Activated CD4-positive, alpha-beta T cell treated with anti-CD3 and anti-CD28 coated beads, Interleukin-2, amount 10 ng/mL, durations not matched to agents 24 days and 14 days (primary cell): Measurements from ENCODE around the gene C18orf63. TPM values are rescaled to one million over a fixed set of nuclear protein-coding genes. Genes with fewer than 3 reads are reported as not detected.

Experiments used
- DNase-seq: peaks from one replicate; pipeline ENCODE4 v3.0.0; 2022
- H3K27ac Mint-ChIP-seq: one replicate; pipeline ENCODE4 v1.8.0; 2022; ENCODE audit warnings: mild to moderate bottlenecking, mixed read lengths
- H3K27me3 Mint-ChIP-seq: one replicate; pipeline ENCODE4 v1.8.0; 2022; ENCODE audit warnings: mixed read lengths
- H3K36me3 Mint-ChIP-seq: one replicate; pipeline ENCODE4 v1.8.0; 2022; ENCODE audit warnings: low read depth, mild to moderate bottlenecking, mixed read lengths
- H3K4me1 Mint-ChIP-seq: one replicate; pipeline ENCODE4 v1.8.0; 2021; ENCODE audit warnings: mixed read lengths
- H3K4me3 Mint-ChIP-seq: one replicate; pipeline ENCODE4 v1.8.0; 2022; ENCODE audit warnings: mild to moderate bottlenecking, moderate library complexity, mixed read lengths
- H3K9me3 Mint-ChIP-seq: one replicate; pipeline ENCODE4 v1.8.0; 2021; ENCODE audit warnings: mixed read lengths
- intact Hi-C: fragments of 100-400 bp; cut with micrococcal nuclease; formaldehyde crosslinking; loops from one replicate; pipeline ENCODE4 v1.15.1; 2023
- total RNA-seq: library from RNA; stranded (reverse); gene quantifications from 2 replicates; pipeline ENCODE4 v1.2.3, GENCODE V29; 2022

The C18orf63 gene
- total RNA-seq, 1 donor from 2014 or later = not detected

DNA sequence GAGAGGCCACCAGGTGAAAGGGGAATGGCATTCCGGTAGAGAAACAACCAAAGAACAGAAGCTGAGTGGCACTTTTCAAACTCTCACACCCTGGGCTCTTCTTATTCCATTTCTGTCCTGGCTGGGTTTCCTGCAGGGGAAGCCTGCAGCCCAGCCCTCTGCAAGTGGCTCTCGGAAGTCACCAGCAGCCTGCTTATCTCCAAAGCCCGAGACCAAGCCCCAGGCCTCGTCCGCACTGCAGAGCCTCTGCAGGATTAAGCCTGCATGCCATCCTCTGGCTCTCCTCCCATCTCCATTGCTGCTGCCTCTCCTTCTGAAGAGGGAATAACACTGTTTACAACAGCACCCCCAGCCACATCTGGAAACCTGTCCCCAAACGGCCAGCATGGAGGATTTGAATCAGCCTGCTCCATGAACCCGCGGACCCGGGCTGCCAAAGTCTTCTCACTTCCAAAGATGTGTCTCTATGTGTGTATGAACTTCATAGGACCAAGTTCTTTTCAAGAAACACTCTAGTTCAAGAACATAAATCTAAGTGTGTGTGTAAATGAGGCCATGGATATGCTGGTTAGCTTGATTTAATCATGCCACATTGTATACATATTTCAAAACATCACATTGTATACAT, 87.3 kb downstream of the C18orf63 start:
- H3K4me3 Mint-ChIP-seq = no peak overlapping the region
- no peaks in the 10 kb centered on the region for H3K36me3 Mint-ChIP-seq
- no peak for DNase-seq
- peaks cover 12% of the 10 kb centered on the region for H3K4me1 Mint-ChIP-seq
- intact Hi-C loops = no loop called here
- peaks cover 7% of the 10 kb centered on the region for H3K27me3 Mint-ChIP-seq
- peaks cover 4% of the 10 kb centered on the region for H3K9me3 Mint-ChIP-seq
- no peak overlapping the region for H3K27ac Mint-ChIP-seq

- Mint-ChIP-seq H3K4me1 (peaks cover 27% of the 10 kb centered on the region), H3K9me3 (peaks cover 7% of the 10 kb centered on the region), H3K27ac (peak overlapping the region; percentile 81), H3K36me3 (no peaks in the 10 kb centered on the region), H3K27me3 (no peaks in the 10 kb centered on the region), H3K4me3 (peak overlapping the region; percentile 62)
- intact Hi-C loops = no loop called here
- no peak for DNase-seq
These were observed 92.2 kb downstream of the C18orf63 start for GRCh38 chr18:74407888-74408287.

Other genes starting within 250 kb of the C18orf63 start
- gene FBXO15, start 168.0 kb upstream of the C18orf63 start, total RNA-seq = 1.2 and 1.3 TPM in 2 replicates
- 61.8 and 71.8 TPM in 2 replicates for gene TIMM21, start 167.3 kb upstream of the C18orf63 start, total RNA-seq
- gene CYB5A, start 23.9 kb upstream of the C18orf63 start, total RNA-seq = 34.8 and 40.7 TPM in 2 replicates
- not detected in 2 replicates for gene DIPK1C, start 141.5 kb downstream of the C18orf63 start, total RNA-seq
- gene CNDP2, start 180.5 kb downstream of the C18orf63 start, total RNA-seq = 160 and 177 TPM in 2 replicates
- not detected in 2 replicates for gene CNDP1, start 218.7 kb downstream of the C18orf63 start, total RNA-seq